ENCODE data around the gene RGS6.

GRCh38 chr14:72060917-72061316, 128.7 kb downstream of the RGS6 start:
- TF ChIP-seq CTCF (IDR thresholded peaks at IDR 0.05) = no peak
- TF ChIP-seq POLR2AphosphoS5 (IDR thresholded peaks at IDR 0.05) = no peak
